Hematopoietic multipotent progenitor cell treated with erythropoietin and hydrocortisone succinate and interleukin-3 and kit ligand, for 4 days (in vitro differentiated cells): Measurements from ENCODE around the gene FSD1.
"Not testable (repeated sequence)": the region's sequence is repeated elsewhere in the genome, so short reads cannot be mapped to it uniquely, and the experiment has no call there.

Experiments
- DNase-seq: peaks from one replicate; pipeline ENCODE4 v3.0.0-alpha.2; 2015

FSD1 gene

DNA sequence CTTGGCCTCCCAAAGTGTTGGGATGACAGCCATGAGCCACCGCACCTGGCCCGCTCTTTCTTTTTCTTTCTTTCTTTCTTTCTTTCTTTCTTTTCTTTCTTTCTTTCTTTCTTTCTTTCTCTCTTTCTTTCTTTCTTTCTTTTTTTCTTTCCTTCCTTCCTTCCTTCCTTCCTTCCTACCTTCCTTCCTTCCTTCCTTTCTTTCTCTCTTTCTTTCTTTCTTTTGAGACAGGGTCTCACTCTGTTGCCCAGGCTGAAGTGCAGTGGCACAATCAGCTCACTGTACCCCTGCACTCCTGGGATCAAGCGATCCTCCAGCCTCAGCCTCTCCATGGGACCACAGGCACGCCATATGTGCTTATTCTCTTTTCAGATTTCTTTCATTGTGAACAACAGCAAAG, 18.3 kb upstream of the FSD1 start:
- not testable (repeated sequence) for DNase-seq

DNA sequence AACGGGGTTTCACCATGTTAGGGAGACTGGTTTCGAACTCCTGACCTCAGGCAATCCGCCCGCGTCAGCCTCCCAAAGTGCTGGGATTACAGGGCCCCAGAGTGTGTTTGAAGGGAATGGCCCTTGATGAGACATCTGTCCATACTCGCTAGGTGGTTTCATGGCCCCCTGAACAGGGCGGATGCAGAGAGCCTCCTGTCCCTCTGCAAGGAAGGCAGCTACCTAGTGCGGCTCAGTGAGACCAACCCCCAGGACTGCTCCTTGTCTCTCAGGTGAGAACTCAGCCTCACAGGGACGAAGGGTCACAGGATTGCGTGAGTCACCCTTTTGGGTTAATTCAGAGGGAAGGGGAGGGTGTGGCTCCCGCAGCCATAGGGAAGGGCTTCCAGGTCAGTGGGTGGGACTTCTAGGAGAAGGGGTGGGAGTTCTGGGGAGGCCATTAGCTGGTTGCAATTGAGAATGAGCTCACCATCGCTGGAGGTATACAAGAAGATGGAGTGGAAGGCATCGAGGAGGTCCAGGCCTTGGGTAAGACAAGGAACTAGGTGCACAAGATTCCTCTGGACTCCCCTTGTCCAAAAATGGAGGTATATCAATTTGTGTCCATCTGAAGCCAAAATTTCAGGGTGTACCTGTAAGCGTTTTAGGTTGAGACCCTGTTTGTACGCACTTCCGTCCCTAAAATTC, 16.2 kb upstream of the FSD1 start:
- DNase-seq = no peak

- no peak for DNase-seq
Observed at GRCh38 chr19:4291184-4291732, 13.1 kb upstream of the FSD1 start.

DNA sequence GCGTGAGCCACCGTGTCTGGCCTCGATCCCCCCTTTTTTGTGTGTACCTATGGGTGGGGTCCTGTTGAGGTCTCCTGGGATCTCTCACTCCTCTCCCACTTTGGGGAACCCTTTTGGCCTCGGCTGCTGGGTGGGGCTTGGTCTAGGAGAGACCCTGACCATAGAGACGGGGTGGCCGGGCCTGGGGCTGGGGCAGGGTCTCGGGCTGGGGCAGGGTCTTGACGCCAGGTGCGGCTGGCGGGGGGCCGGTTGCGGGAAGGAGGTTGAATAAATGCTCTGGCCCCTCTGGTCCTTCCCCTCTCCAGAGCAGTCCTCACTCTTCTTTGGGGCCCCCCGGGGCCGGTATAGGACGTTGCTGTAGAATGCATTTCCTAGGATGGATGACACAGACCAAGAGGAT, 11.9 kb upstream of the FSD1 start:
- DNase-seq = no peak

GRCh38 chr19:4294389-4294788, 10.0 kb upstream of the FSD1 start:
- no peak for DNase-seq

DNA sequence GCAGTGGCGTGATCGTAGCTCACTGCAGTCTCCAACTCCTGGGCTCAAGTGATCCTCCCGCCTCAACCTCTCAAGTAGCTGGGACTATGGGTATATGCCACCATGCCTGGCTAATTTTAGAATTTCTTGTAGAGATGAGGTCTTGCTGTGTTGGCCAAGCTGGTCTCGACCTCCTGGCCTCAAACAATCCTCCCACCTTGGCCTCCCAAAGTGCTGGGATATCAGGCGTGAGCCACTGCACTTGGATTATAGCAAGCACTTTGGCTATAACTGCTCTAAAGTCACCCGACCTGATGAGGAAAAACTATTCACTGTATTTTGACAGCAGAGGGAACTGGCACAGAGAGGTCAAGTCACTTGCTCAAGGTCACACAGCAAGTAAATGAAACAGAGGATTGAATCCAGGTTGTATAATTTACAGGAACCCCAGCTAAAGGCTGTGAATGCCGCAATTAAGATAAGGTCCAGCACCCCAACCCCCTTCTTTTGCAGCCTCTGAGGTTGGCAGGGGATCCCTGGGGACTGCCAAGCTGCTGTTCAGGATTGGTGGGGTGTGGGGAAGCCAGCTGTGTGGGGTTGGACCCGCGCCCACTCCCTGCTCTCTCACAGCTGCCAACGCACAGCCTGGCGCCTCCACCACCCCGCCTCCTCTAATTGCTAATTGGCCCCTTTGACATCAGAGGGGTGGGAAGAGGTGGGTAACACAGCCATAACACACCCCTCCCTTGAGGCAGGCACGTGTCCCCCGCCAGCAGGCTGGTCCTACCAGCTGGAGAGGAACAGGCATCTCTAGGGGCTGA, 8.2 kb upstream of the FSD1 start:
- peak; percentile 56 for DNase-seq

GRCh38 chr19:4297901-4298809, 6.2 kb upstream of the FSD1 start:
- no peak for DNase-seq

DNA sequence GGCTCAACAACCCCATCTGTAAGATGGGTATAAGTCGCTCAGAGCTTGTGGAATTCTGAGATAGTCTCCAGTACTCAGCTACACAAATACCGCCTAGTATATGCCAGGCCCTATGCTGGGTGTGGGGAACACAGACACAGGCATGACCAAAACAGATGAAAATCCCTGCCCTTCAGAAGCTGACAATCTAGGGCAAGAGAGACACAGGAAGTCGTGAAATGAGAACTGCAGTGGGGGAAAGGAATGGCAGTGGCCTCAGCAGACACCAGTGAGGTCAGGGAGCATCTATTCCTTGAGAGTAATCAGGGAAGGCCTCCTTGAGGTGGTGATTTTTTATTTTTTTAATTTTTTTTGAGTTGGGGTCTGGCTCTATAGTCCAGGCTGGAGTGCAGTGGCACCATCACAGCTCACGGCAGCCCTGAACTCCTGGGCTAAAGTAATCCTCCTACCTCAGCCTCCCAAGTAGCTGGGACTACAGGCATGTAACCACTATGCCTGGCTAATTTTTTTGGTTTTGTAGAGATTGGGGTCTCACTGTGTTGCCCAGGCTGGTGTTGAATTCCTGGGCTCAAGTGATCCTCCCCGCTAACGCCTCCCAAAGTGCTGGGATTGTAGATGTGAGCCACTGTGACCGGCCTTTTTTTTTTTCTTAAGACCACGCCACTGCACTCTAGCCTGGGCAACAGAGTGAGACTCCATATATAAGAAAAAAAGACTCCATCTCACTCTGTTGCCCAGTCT, 5.4 kb upstream of the FSD1 start:
- no peak for DNase-seq

DNA sequence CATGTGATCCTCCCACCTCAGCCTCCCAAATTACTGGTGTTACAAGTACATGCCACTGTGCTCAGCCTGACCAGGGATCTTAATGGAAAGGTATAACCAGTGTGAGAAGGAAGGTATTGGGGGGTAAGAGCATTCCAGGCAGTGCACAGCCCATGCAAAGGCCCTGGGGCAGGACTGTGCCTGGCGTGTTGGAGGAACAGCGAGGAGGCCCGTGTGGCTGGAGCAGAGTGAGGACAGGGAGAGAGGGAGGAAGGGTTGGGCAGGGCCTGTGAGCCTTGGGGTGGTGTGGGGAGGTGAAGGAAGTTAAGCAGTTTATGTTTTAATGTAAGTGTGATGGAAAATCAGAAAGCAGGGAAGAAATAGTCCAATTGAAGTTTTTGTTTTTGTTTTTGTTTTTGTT, 3.8 kb upstream of the FSD1 start:
- DNase-seq = no peak

DNA sequence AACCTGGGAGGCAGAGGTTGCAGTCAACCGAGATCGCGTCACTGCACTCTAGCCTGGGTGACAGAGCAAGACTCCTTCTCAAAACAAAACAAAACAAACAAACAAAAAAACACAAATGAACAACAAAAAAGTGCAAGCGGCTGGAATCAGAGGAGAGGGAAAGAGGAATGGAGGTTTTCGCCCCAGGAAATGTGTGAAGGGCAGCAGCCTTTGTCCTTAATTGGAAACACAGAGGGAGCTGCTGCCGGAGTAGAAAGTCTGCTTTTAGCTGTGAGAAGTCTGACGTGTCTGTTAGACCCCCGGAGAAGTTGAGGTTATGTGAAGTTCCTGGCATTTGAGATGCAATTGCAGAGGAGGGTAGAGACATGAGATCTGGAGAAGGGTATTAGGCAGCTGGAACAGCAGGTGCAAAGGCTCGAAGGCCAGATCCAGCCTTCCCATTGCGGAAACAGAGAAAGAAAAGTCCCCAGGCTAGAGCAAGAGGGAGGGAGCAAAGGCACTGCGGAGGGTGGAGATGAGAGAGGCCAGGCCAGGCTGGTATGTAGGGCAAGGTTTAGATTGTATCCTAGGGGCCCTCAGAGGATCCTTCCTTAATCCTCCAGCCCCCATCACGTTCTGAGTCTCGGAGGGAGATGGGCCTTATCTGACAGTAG, 2.7 kb upstream of the FSD1 start:
- DNase-seq = peak; percentile 43

GRCh38 chr19:4302243-4302640, 2.2 kb upstream of the FSD1 start, which contains the start of gene TMIGD2:
TMIGD2 (minus strand) TSS chr19:4302389; CDS start chr19:4302385, 4 bp downstream.
- peak; percentile 54 for DNase-seq

DNA sequence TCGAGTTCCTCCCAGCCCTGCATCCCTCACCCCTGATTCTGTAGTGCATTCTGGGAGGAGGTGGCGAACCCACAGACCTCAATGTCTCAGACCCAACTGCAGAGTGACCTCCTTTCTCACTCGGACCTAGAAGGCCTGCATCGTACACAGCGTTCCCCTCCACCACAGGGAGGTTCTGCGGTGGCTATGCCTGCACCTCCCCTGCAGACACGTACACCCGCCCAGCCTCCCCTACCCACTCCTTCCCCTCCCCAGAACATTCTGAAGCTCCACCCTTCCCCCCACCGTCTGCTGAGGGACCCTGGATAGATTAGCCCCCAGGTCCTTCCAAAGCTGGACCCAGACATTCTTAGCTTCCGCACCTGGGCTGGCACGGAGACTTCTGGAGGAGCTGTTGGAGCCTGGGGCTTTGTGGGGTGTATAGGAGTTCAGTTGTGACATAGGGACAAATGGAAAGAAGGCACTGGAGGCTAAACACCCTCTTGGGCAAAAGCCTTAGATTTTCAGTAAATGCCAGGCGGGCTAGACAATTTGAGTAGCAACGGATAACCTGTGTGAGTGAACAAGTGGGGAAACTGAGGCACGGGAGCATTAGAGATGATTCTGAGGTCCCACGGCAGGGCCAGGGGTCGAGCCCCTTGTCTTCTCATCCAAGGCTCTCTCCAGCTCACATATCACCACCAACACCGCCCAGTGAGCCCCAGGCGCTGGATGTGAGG, 420 bp upstream of the FSD1 start:
- no peak for DNase-seq

GRCh38 chr19:4305257-4305612, 837 bp downstream of the FSD1 start:
- no peak for DNase-seq

DNA sequence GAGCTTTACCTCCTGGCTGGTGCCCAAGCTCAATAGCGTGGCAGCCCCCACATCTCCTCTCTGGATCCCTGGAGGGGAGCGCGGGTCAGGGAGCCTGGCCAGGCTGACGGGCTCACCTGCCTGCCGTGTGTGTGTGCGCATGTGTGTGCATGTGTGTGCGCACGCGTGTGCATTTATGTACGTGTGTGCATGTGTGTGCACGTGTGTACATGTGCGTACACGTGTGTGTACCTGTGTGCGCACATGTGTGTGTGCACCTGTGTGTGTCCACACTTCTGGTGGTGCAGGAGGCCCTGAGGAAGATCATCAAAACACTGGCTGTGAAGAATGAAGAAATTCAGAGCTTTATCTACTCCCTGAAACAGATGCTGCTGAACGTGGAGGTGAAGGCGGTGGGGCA, 1.3 kb downstream of the FSD1 start:
- DNase-seq = no peak

- DNase-seq = peak; percentile 42
Observed at GRCh38 chr19:4310247-4311121, 6.1 kb downstream of the FSD1 start.

DNA sequence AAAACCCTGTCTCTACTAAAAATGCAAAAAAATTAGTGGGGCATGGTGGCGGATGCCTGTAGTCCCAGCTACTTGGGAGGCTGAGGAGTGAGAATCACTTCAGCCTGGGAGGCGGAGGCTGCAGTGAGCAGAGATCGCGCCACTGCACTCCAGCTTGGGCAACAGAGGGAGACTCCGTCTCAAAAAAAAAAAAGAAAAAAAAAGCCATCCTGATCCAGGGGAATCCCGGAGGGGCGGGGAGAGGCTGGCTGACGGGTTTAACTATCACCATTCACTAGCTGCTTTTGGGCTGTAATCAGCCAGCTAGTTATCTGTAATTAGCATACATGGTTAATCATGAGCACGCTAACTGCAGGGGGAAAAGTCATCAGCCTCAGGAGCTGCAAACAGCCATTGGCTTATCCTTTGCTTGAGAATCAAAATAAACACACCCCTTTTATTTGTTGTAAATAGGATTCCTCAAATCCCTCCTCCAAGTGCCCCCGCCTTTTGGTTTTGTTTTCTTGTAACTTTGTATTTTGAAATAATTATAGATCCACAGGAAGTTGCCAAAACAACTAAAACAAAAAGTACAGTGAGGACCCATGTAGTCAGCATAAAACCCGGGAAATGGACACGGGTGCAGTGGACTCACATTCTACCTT, 9.6 kb downstream of the FSD1 start:
- no peak for DNase-seq

DNA sequence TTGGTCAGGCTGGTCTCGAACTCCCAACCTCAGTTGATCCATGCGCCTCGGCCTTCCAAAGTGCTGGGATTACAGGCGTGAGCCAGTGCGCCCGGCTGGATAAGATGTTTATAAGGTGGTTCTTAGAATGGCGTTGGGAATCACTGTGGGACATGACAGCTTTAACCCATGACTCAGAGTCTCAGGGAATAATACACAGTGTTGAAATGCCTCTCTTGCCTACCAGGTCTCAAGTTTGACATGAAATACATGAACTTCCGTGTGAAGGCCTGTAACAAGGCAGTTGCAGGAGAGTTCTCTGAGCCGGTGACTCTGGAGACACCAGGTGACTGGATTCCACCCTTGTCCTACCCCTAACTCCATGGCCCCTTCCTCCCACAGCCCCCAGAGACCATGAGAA, 12.6 kb downstream of the FSD1 start:
- no peak for DNase-seq

GRCh38 chr19:4318460-4318859, 14.1 kb downstream of the FSD1 start:
- DNase-seq = no peak

DNA sequence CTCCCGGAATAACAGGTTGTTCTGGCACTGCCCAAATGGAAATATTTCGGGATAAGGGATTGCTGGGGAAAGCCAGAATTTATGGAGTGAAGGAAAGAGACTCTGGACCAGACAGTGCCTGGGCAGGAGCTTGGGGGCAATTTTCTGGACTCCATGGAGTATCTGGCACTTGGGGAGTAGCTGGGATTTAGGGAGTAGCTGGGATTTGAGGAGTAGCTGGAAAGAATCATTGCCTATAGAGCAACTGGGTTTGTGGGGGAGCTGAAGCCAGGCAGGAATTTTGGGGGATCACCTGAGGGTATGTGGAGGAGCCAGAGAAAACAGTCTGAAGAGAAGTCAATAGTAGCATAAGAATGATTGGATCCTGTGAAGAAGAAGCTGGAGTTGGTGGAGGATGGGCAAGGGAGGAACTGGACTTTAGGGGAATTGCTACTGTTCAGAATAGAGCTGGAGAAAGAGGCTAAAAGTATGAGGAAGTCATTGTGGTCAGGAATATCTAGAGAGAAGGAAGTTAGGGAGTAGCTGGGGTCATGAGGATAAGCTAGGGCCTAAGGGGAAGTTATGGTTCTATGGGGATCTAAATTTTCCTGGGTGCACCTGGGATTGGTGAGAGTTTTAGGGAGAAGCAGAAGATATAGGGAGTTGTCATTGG, 14.8 kb downstream of the FSD1 start:
- DNase-seq = no peak
